ENCODE results near the gene CACNA2D3. TPM values are rescaled to one million over a fixed set of nuclear protein-coding genes. Genes with fewer than 3 reads are reported as not detected.

Gene CACNA2D3
- total and polyA plus RNA-seq, 4 experiments from 2014 or later: not detected

- no peaks in the 10 kb centered on the region for H3K4me1 Mint-ChIP-seq
- CTCF ChIA-PET (ENCODE audit: partially characterized antibody): no interaction called here
Measured at GRCh38 chr3:54878145-54878544, 755.8 kb downstream of the CACNA2D3 start.

GRCh38 chr3:54882129-54882833 lies 759.9 kb downstream of the CACNA2D3 start:
- no peaks in the 10 kb centered on the region for H3K27me3 ChIP-seq (ENCODE audit: insufficient read depth, low read length)
- intact Hi-C loops (cut with micrococcal nuclease): no loop called here
- Mint-ChIP-seq H3K27me3 (peaks cover 0 to 1% of the 10 kb centered on the region in 2 donors), H3K36me3 (no peaks in the 10 kb centered on the region), H3K4me3 (no peak overlapping the region), H3K4me1 (no peaks in the 10 kb centered on the region), H3K27ac (no peak overlapping the region), H3K9me3 (peaks cover 0 to 5% (median 3%) of the 10 kb centered on the region in 8 donors)
- H3K4me1 ChIP-seq (ENCODE audit: insufficient read depth, low read length): no peaks in the 10 kb centered on the region
- H3K9me3 ChIP-seq (ENCODE audit: control insufficient read depth in 1 of 2, low read length in 2 of 2): no peaks in the 10 kb centered on the region
- no peak overlapping the region for H3K4me3 ChIP-seq (ENCODE audit: low read length in 2 of 2)
- no peak overlapping the region for H3K27ac ChIP-seq (ENCODE audit: low read depth, low read length)
- ChIA-PET POLR2A (ENCODE audit: partially characterized antibody) (no interaction called here), CTCF (ENCODE audit: partially characterized antibody) (no interaction called here)
- H3K36me3 ChIP-seq (ENCODE audit: insufficient read depth, low read length): no peaks in the 10 kb centered on the region
- DNase-seq: no peak

More at GRCh38 chr3:54878145-54878544, 755.8 kb downstream of the CACNA2D3 start:
- DNase-seq: no peak
- Histone ChIP-seq H3K4me1 (ENCODE audit: insufficient read depth, low read length) (no peaks in the 10 kb centered on the region), H3K27ac (ENCODE audit: low read depth, low read length) (no peak overlapping the region), H3K9me3 (ENCODE audit: control insufficient read depth in 1 of 2, low read length in 2 of 2) (no peaks in the 10 kb centered on the region), H3K36me3 (ENCODE audit: insufficient read depth, low read length) (no peaks in the 10 kb centered on the region), H3K4me3 (ENCODE audit: low read length in 2 of 2) (no peak overlapping the region), H3K27me3 (ENCODE audit: insufficient read depth, low read length) (no peaks in the 10 kb centered on the region)
- H3K27me3 Mint-ChIP-seq: no peaks in the 10 kb centered on the region
- intact Hi-C loops (cut with micrococcal nuclease): no loop called here
- POLR2A ChIA-PET (ENCODE audit: partially characterized antibody): no interaction called here
- H3K36me3 Mint-ChIP-seq: no peaks in the 10 kb centered on the region
- H3K4me3 Mint-ChIP-seq: no peak overlapping the region
- no peak overlapping the region for H3K27ac Mint-ChIP-seq
- peaks cover 0 to 10% (median 3%) of the 10 kb centered on the region in 8 donors for H3K9me3 Mint-ChIP-seq

- Mint-ChIP-seq H3K4me1 (no peaks in the 10 kb centered on the region), H3K9me3 (peaks cover 0 to 9% (median 3%) of the 10 kb centered on the region in 8 donors), H3K36me3 (no peaks in the 10 kb centered on the region), H3K4me3 (no peak overlapping the region), H3K27ac (no peak overlapping the region), H3K27me3 (peaks cover 0 to 3% of the 10 kb centered on the region in 2 donors)
- H3K4me1 ChIP-seq (ENCODE audit: insufficient read depth, low read length): no peaks in the 10 kb centered on the region
- H3K36me3 ChIP-seq (ENCODE audit: insufficient read depth, low read length): no peaks in the 10 kb centered on the region
- intact Hi-C loops (cut with micrococcal nuclease): no loop called here
- ChIA-PET CTCF (ENCODE audit: partially characterized antibody) (no interaction called here), POLR2A (ENCODE audit: partially characterized antibody) (no interaction called here)
- H3K27me3 ChIP-seq (ENCODE audit: insufficient read depth, low read length): no peaks in the 10 kb centered on the region
- no peak overlapping the region for H3K4me3 ChIP-seq (ENCODE audit: low read length in 2 of 2)
- H3K27ac ChIP-seq (ENCODE audit: low read depth, low read length): no peak overlapping the region
- DNase-seq: no peak
- no peaks in the 10 kb centered on the region for H3K9me3 ChIP-seq (ENCODE audit: control insufficient read depth in 1 of 2, low read length in 2 of 2)
Measured at GRCh38 chr3:54888162-54888561, 765.8 kb downstream of the CACNA2D3 start.

GRCh38 chr3:54888873-54889272 lies 766.5 kb downstream of the CACNA2D3 start:
- POLR2A ChIA-PET (ENCODE audit: partially characterized antibody): no interaction called here
- Mint-ChIP-seq H3K4me1 (no peaks in the 10 kb centered on the region), H3K4me3 (no peak overlapping the region), H3K27me3 (peaks cover 0 to 2% of the 10 kb centered on the region in 2 donors), H3K9me3 (peaks cover 0 to 9% (median 3%) of the 10 kb centered on the region in 8 donors), H3K27ac (no peak overlapping the region), H3K36me3 (no peaks in the 10 kb centered on the region)
- no peak for DNase-seq
- Histone ChIP-seq H3K9me3 (ENCODE audit: control insufficient read depth in 1 of 2, low read length in 2 of 2) (no peaks in the 10 kb centered on the region), H3K27ac (ENCODE audit: low read depth, low read length) (no peak overlapping the region), H3K4me3 (ENCODE audit: low read length in 2 of 2) (no peak overlapping the region), H3K27me3 (ENCODE audit: insufficient read depth, low read length) (no peaks in the 10 kb centered on the region), H3K36me3 (ENCODE audit: insufficient read depth, low read length) (no peaks in the 10 kb centered on the region), H3K4me1 (ENCODE audit: insufficient read depth, low read length) (no peaks in the 10 kb centered on the region)
- intact Hi-C loops (cut with micrococcal nuclease): no loop called here
- CTCF ChIA-PET (ENCODE audit: partially characterized antibody): no interaction called here

- H3K9me3 ChIP-seq (ENCODE audit: control insufficient read depth in 1 of 2, low read length in 2 of 2): no peaks in the 10 kb centered on the region
- CTCF ChIA-PET (ENCODE audit: partially characterized antibody): no interaction called here
- Mint-ChIP-seq H3K36me3 (no peaks in the 10 kb centered on the region), H3K9me3 (peaks cover 0 to 9% (median 3%) of the 10 kb centered on the region in 8 donors), H3K27me3 (peaks cover 0 to 2% of the 10 kb centered on the region in 2 donors), H3K4me3 (no peak overlapping the region), H3K27ac (no peak overlapping the region), H3K4me1 (no peaks in the 10 kb centered on the region)
- POLR2A ChIA-PET (ENCODE audit: partially characterized antibody): no interaction called here
- no peaks in the 10 kb centered on the region for H3K27me3 ChIP-seq (ENCODE audit: insufficient read depth, low read length)
- intact Hi-C loops (cut with micrococcal nuclease): no loop called here
- H3K4me3 ChIP-seq (ENCODE audit: low read length in 2 of 2): no peak overlapping the region
- H3K36me3 ChIP-seq (ENCODE audit: insufficient read depth, low read length): no peaks in the 10 kb centered on the region
- DNase-seq: no peak
- no peaks in the 10 kb centered on the region for H3K4me1 ChIP-seq (ENCODE audit: insufficient read depth, low read length)
- H3K27ac ChIP-seq (ENCODE audit: low read depth, low read length): no peak overlapping the region
Measured at GRCh38 chr3:54889731-54890130, 767.4 kb downstream of the CACNA2D3 start.

DNA sequence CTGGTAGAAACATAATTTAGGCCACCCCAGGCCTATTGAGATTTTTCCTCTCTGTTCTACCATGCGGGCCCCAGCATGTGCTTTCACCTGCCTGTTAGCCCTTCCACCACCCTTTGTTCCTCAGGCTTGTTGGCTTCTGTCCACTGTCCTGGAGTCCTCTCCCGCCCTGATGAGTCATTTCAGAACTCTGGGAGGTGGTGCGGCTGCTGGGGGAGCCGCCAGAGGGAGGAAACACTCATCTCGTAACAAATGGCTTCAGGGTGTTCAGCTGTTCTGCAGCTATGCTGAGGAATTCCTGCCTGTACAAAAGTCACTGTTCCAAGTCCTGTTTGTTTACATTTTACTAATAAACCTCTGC lies 769.2 kb downstream of the CACNA2D3 start:
- H3K36me3 Mint-ChIP-seq: no peaks in the 10 kb centered on the region
- ChIA-PET POLR2A (ENCODE audit: partially characterized antibody) (no interaction called here), CTCF (ENCODE audit: partially characterized antibody) (no interaction called here)
- Histone ChIP-seq H3K36me3 (ENCODE audit: insufficient read depth, low read length) (no peaks in the 10 kb centered on the region), H3K27me3 (ENCODE audit: insufficient read depth, low read length) (no peaks in the 10 kb centered on the region), H3K4me3 (ENCODE audit: low read length in 2 of 2) (no peak overlapping the region), H3K9me3 (ENCODE audit: control insufficient read depth in 1 of 2, low read length in 2 of 2) (no peaks in the 10 kb centered on the region), H3K27ac (ENCODE audit: low read depth, low read length) (no peak overlapping the region), H3K4me1 (ENCODE audit: insufficient read depth, low read length) (no peaks in the 10 kb centered on the region)
- peaks cover 0 to 7% (median 4%) of the 10 kb centered on the region in 8 donors for H3K9me3 Mint-ChIP-seq
- no peak for DNase-seq
- H3K27ac Mint-ChIP-seq: no peak overlapping the region
- no peaks in the 10 kb centered on the region for H3K4me1 Mint-ChIP-seq
- intact Hi-C loops (cut with micrococcal nuclease): no loop called here
- H3K27me3 Mint-ChIP-seq: peaks cover 0 to 2% of the 10 kb centered on the region in 2 donors
- no peak overlapping the region for H3K4me3 Mint-ChIP-seq

GRCh38 chr3:54892168-54892567 lies 769.8 kb downstream of the CACNA2D3 start:
- Mint-ChIP-seq H3K4me1 (no peaks in the 10 kb centered on the region), H3K27ac (no peak overlapping the region), H3K36me3 (no peaks in the 10 kb centered on the region), H3K27me3 (peaks cover 0 to 2% of the 10 kb centered on the region in 2 donors), H3K4me3 (no peak overlapping the region), H3K9me3 (peaks cover 0 to 7% (median 4%) of the 10 kb centered on the region in 8 donors)
- H3K4me1 ChIP-seq (ENCODE audit: insufficient read depth, low read length): no peaks in the 10 kb centered on the region
- no peak overlapping the region for H3K27ac ChIP-seq (ENCODE audit: low read depth, low read length)
- no peaks in the 10 kb centered on the region for H3K9me3 ChIP-seq (ENCODE audit: control insufficient read depth in 1 of 2, low read length in 2 of 2)
- H3K36me3 ChIP-seq (ENCODE audit: insufficient read depth, low read length): no peaks in the 10 kb centered on the region
- DNase-seq: no peak
- H3K4me3 ChIP-seq (ENCODE audit: low read length in 2 of 2): no peak overlapping the region
- intact Hi-C loops (cut with micrococcal nuclease): no loop called here
- no peaks in the 10 kb centered on the region for H3K27me3 ChIP-seq (ENCODE audit: insufficient read depth, low read length)
- ChIA-PET POLR2A (ENCODE audit: partially characterized antibody) (no interaction called here), CTCF (ENCODE audit: partially characterized antibody) (no interaction called here)

Measured in CD4-positive, alpha-beta memory T cell (primary cell).